Psoas muscle (tissue), 8 donors: Measurements from ENCODE around the gene STIL. TPM values are rescaled to one million over a fixed set of nuclear protein-coding genes. Genes with fewer than 3 reads are reported as not detected.

ENCODE experiments used
- ATAC-seq, 4 donors: fragments of 200-7000 bp; cut with Tn5 transposase; one replicate each; pipeline ENCODE4 v1.9.1; 2020; ENCODE audit warnings: moderate library complexity in 3 of 4, mild to moderate bottlenecking in 2 of 4
- DNase-seq, 2 donors: peaks; one replicate each; pipeline ENCODE4 v3.0.0-alpha.2; 2020
- H3K27ac ChIP-seq: fragments of 200-600 bp; one replicate; pipeline ENCODE4 v1.8.0; 2022
- H3K27me3 ChIP-seq, 3 donors: fragments of 200-600 bp in 1 of 3; one replicate each; pipeline versions ENCODE4 v1.6.1 to v1.8.0; 2013 to 2022; ENCODE audit warnings: low read length in 2 of 3, mild to moderate bottlenecking in 2 of 3, moderate library complexity in 1 of 3; ENCODE audit not compliant: insufficient read depth in 3 of 3
- H3K36me3 ChIP-seq, 2 donors: fragments of 200-600 bp in 1 of 2; one replicate each; pipeline versions ENCODE4 v1.6.1 to v1.8.0; 2013 to 2022; ENCODE audit warnings: low read depth in 1 of 2, mild to moderate bottlenecking in 1 of 2, moderate library complexity in 1 of 2; ENCODE audit not compliant: insufficient read depth in 1 of 2
- H3K4me1 ChIP-seq: fragments of 200-600 bp; one replicate; pipeline ENCODE4 v1.8.0; 2022
- H3K4me3 ChIP-seq: fragments of 200-600 bp; one replicate; pipeline ENCODE4 v1.8.0; 2022; ENCODE audit warnings: mild to moderate bottlenecking
- H3K9me3 ChIP-seq: fragments of 200-600 bp; one replicate; pipeline ENCODE4 v1.8.0; 2022
- CTCF ChIP-seq: fragments of 200-600 bp; IDR thresholded peaks from one replicate; pipeline ENCODE4 v1.8.0; 2022; ENCODE audit warnings: antibody characterized with exemption
- WGBS, 3 donors: extraction: QIAGEN DNeasy Blood & Tissue Kit; methylation state at CpG; one replicate each; pipeline versions ENCODE4 v1.1.6 to v1.1.7; 2013; 5-methylcytosine and 5-hydroxymethylcytosine counted together
- intact Hi-C, 2 donors: fragments of 100-400 bp; cut with DNase I; formaldehyde crosslinking; loops; one replicate each; pipeline versions ENCODE4 v1.11.0 to v1.14.2; 2022
- polyA plus RNA-seq, 3 donors: library from polyadenylated mRNA; stranded (reverse); fragments of 200-250 nt; gene quantifications; one replicate each; pipeline ENCODE4 v1.2.3, GENCODE V29; 2013
- total RNA-seq, 4 donors: library from RNA; stranded (reverse); fragmentation: NEBNext Ultra II Directional in 2 of 4; extraction: Animal tissue kit (Norgen Biotek cat#: 25700) in 2 of 4; gene quantifications; one replicate each; pipeline versions ENCODE4 v1.2.1 to v1.2.4, GENCODE V29; 2021 to 2023
- donor health status: healthy with polysubstance abuse.
- donor health status: DM: no; HTN: no; CAD: no; lungs with moderate emphysema.
- donor health status: Bipolar disorder and iron deficiency.
- donor health status: healthy.
- donor health status: DM: yes; HTN: yes; CAD: no.
- donor health status: DM: no; HTN: no; CAD: no.
- donor health status: DM: no; HTN: no; CAD: no.
- donor health status: DM: yes; HTN: yes; CAD: no.

Gene STIL
- total and polyA plus RNA-seq, 7 donors: 0.14 to 1.0 (median 0.41) TPM

GRCh38 chr1:47229886-47230691, 83.9 kb downstream of the STIL start:
- Histone ChIP-seq H3K27ac (no peak overlapping the region), H3K27me3 (peaks cover 7 to 95% (median 38%) of the 10 kb centered on the region in 3 donors), H3K9me3 (no peaks in the 10 kb centered on the region), H3K4me3 (peak overlapping the region; percentile 62), H3K36me3 (no peaks in the 10 kb centered on the region), H3K4me1 (peaks cover 8% of the 10 kb centered on the region)
- intact Hi-C loops: no loop called here
- no peak for TF ChIP-seq CTCF
- ATAC-seq (no peak), DNase-seq (no peak)
- 14 to 17% (median 16%) methylated on average over 23 of the region's 23 CpGs for WGBS, 3 donors

- intact Hi-C loops: no loop called here
- DNase-seq (no peak), ATAC-seq (no peak)
- Histone ChIP-seq H3K27me3 (peaks cover 7 to 100% (median 38%) of the 10 kb centered on the region in 3 donors), H3K9me3 (no peaks in the 10 kb centered on the region), H3K36me3 (no peaks in the 10 kb centered on the region), H3K4me3 (peak overlapping the region; percentile 62), H3K4me1 (peaks cover 12% of the 10 kb centered on the region), H3K27ac (no peak overlapping the region)
- WGBS, 3 donors: 23 to 33% (median 30%) methylated on average over 32 to 35 of the region's 35 CpGs
- TF ChIP-seq CTCF: no peak
Measured at GRCh38 chr1:47229031-47229885, 84.7 kb downstream of the STIL start.

GRCh38 chr1:47228644-47229030, 85.3 kb downstream of the STIL start:
- 44 to 77% (median 62%) methylated on average over 12 of the region's 12 CpGs for WGBS, 3 donors
- H3K4me3 ChIP-seq: peak overlapping the region; percentile 62
- intact Hi-C loops: no loop called here
- DNase-seq (peak in 1 of 2 donors; percentile 58), ATAC-seq (peak in 1 of 4 donors; percentile 27)
- H3K27ac ChIP-seq: no peak overlapping the region
- H3K36me3 ChIP-seq: no peaks in the 10 kb centered on the region
- peaks cover 4 to 100% (median 40%) of the 10 kb centered on the region in 3 donors for H3K27me3 ChIP-seq
- TF ChIP-seq CTCF: no peak
- H3K9me3 ChIP-seq: no peaks in the 10 kb centered on the region
- H3K4me1 ChIP-seq: peaks cover 12% of the 10 kb centered on the region

DNA sequence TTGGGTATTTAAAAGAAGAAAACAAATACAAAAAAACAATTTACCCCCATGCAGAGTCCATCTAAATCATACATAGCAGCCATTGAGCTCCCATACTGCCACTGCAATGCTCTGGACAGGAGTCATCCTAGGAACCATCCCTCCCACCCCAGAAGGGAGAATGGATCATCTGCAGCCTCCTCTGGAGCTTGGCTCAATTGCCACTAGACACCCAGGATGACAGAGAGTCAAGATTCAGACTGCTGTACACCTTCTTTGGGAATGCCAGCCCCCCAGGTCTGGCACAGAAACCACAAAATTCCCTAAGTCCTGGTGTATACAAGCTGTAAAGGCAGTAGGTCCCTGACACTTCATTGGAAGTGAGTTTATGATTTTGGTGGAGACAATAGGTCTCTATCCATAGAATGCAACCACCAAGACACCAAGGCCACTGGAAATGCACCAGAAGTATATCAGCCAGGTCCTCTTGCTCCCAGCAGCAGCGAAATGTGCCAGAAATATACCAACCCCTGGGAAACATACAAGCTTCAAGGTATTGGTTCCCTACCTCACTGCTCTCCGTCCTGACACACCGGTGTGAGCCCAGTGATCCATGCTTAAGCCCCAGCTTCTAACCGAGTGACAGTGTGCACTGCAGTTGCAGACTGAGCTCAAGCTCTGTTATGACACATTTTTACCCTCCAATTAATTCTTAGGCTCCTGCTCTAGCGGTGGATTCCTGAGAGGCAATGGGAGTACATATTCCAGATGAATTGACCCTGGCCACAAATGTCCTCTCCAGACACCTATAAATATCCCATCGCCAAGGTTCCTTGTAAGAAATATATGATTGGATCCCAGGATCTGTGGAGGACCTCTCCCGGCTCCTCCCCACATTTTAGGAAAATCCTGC, 86.4 kb downstream of the STIL start:
- DNase-seq (no peak), ATAC-seq (no peak)
- H3K36me3 ChIP-seq: no peaks in the 10 kb centered on the region
- peak overlapping the region; percentile 62 for H3K4me3 ChIP-seq
- intact Hi-C loops: no loop called here
- no peaks in the 10 kb centered on the region for H3K9me3 ChIP-seq
- no peak overlapping the region for H3K27ac ChIP-seq
- WGBS, 3 donors: 62 to 76% (median 63%) methylated on average over 7 of the region's 7 CpGs
- no peak for TF ChIP-seq CTCF
- H3K4me1 ChIP-seq: peaks cover 12% of the 10 kb centered on the region
- H3K27me3 ChIP-seq: peaks cover 0 to 100% (median 40%) of the 10 kb centered on the region in 3 donors
